Neural cell (in vitro differentiated cells): ENCODE measurements around the gene EYS. TPM values are rescaled to one million over a fixed set of nuclear protein-coding genes. Genes with fewer than 3 reads are reported as not detected.

Experiments used
- H2AFZ ChIP-seq: fragments of 200-600, 300-800 bp; sonication (generic), shearing (Covaris generic); 2 replicates; pipeline ENCODE4 v1.6.0; 2014; ENCODE audit warnings: low read depth, mild to moderate bottlenecking, antibody characterized with exemption, low read length, moderate library complexity
- H3F3A ChIP-seq: fragments of 200-600 bp; shearing (Covaris generic); 2 replicates; pipeline ENCODE4 v1.6.1; 2016; ENCODE audit warnings: mild to moderate bottlenecking, moderate library complexity, mixed read lengths, antibody characterized with exemption, low read length; ENCODE audit not compliant: insufficient read depth, poor library complexity, severe bottlenecking
- H3K27ac ChIP-seq: fragments of 200-600, 300-800 bp; sonication (generic), shearing (Covaris generic); 2 replicates; pipeline ENCODE4 v1.5.1; 2014; ENCODE audit warnings: mild to moderate bottlenecking, low read length, moderate library complexity
- H3K27me3 ChIP-seq: fragments of 300-800, 200-600 bp; sonication (generic), shearing (Covaris generic); 2 replicates; pipeline ENCODE4 v1.6.0; 2014; ENCODE audit warnings: mild to moderate bottlenecking, low read depth, low read length, moderate library complexity; ENCODE audit not compliant: insufficient read depth
- H3K36me3 ChIP-seq: fragments of 300-800, 200-600 bp; sonication (generic), shearing (Covaris generic); 2 replicates; pipeline ENCODE4 v1.5.1; 2014; ENCODE audit warnings: mild to moderate bottlenecking, antibody characterized with exemption, low read length, moderate library complexity; ENCODE audit not compliant: insufficient read depth
- H3K4me2 ChIP-seq: fragments of 300-800, 200-600 bp; sonication (generic), shearing (Covaris generic); 2 replicates; pipeline ENCODE4 v1.6.0; 2014; ENCODE audit warnings: mild to moderate bottlenecking, low read length
- H3K4me3 ChIP-seq: fragments of 300-800, 200-600 bp; sonication (generic), shearing (Covaris generic); 2 replicates; pipeline ENCODE4 v1.5.1; 2014; ENCODE audit warnings: mild to moderate bottlenecking, low read length, moderate library complexity
- H3K79me2 ChIP-seq: fragments of 200-600 bp; shearing (Covaris generic); replicated peaks from 2 replicates; pipeline ENCODE4 v1.6.0; 2014; ENCODE audit warnings: mild to moderate bottlenecking, low read length, moderate library complexity; ENCODE audit not compliant: insufficient read depth
- H3K9ac ChIP-seq: fragments of 300-800, 200-600 bp; sonication (generic), shearing (Covaris generic); 2 replicates; pipeline ENCODE4 v1.6.1; 2016; ENCODE audit warnings: mild to moderate bottlenecking, low read length, mixed read lengths
- H3K9me2 ChIP-seq: fragments of 200-600 bp; shearing (Covaris generic); 2 replicates; pipeline ENCODE4 v1.6.1; 2016; ENCODE audit warnings: mild to moderate bottlenecking, low read length, mixed read lengths; ENCODE audit not compliant: insufficient read depth
- H3K9me3 ChIP-seq: fragments of 200-600, 300-800 bp; sonication (generic), shearing (Covaris generic); 2 replicates; pipeline ENCODE4 v1.6.1; 2016; ENCODE audit warnings: mild to moderate bottlenecking, mixed run types, low read length, moderate library complexity, mixed read lengths
- H4K20me1 ChIP-seq: fragments of 200-600 bp; shearing (Covaris generic); 2 replicates; pipeline ENCODE4 v1.6.1; 2016; ENCODE audit warnings: mild to moderate bottlenecking, mixed run types; ENCODE audit not compliant: insufficient read depth
- CTCF ChIP-seq: fragments of 450-650 bp; IDR thresholded peaks from 2 replicates; pipeline ENCODE4 v1.5.1; 2014; ENCODE audit warnings: antibody characterized with exemption, mild to moderate bottlenecking, moderate library complexity; ENCODE audit not compliant: poor library complexity, severe bottlenecking
- EP300 ChIP-seq: fragments of 450-650 bp; conservative IDR thresholded peaks from 2 replicates; pipeline ENCODE4 v1.6.1; 2014; ENCODE audit warnings: antibody characterized with exemption, mild to moderate bottlenecking, moderate library complexity; ENCODE audit not compliant: poor library complexity, severe bottlenecking
- EZH2 ChIP-seq: fragments of 200-600, 300-800 bp; shearing (Covaris generic), sonication (generic); IDR thresholded peaks from 2 replicates; pipeline ENCODE4 v1.6.1; 2014; ENCODE audit warnings: antibody characterized with exemption, low read length, borderline replicate concordance, mild to moderate bottlenecking; ENCODE audit not compliant: insufficient read depth, poor library complexity, severe bottlenecking
- MXI1 ChIP-seq: fragments of 450-650 bp; conservative IDR thresholded peaks from 2 replicates; pipeline ENCODE4 v1.6.1; 2014; ENCODE audit warnings: antibody characterized with exemption, mild to moderate bottlenecking; ENCODE audit not compliant: poor library complexity, severe bottlenecking
- POLR2AphosphoS5 ChIP-seq: IDR thresholded peaks from 2 replicates; pipeline ENCODE4 v1.6.1; 2012
- RAD21 ChIP-seq: fragments of 450-650 bp; conservative IDR thresholded peaks from 2 replicates; pipeline ENCODE4 v1.6.1; 2014; ENCODE audit warnings: antibody characterized with exemption, mild to moderate bottlenecking, moderate library complexity
- REST ChIP-seq: IDR thresholded peaks from 2 replicates; pipeline ENCODE4 v1.6.1; 2012; ENCODE audit warnings: borderline replicate concordance
- SMC3 ChIP-seq: fragments of 450-650 bp; conservative IDR thresholded peaks from 2 replicates; pipeline ENCODE4 v1.6.1; 2014; ENCODE audit warnings: antibody characterized with exemption, mild to moderate bottlenecking, moderate library complexity; ENCODE audit not compliant: poor library complexity
- TAF1 ChIP-seq: IDR thresholded peaks from 2 replicates; pipeline ENCODE4 v1.6.1; 2012; ENCODE audit warnings: low read depth
- polyA plus RNA-seq: library from polyadenylated mRNA; depleted of rRNA; stranded (reverse); fragments of >200 nt; gene quantifications from 2 replicates; pipeline ENCODE4 v1.2.3, GENCODE V29; 2014

EYS gene
- polyA plus RNA-seq, 1 donor from 2014 or later = 0.38 TPM

- Histone ChIP-seq H3K9ac (no peak overlapping the region), H2AFZ (no peak overlapping the region), H4K20me1 (no peaks in the 10 kb centered on the region), H3K4me2 (no peak overlapping the region), H3K4me3 (no peak overlapping the region), H3K36me3 (no peaks in the 10 kb centered on the region), H3K27ac (no peak overlapping the region), H3K27me3 (no peaks in the 10 kb centered on the region), H3K9me2 (no peaks in the 10 kb centered on the region), H3F3A (no peaks in the 10 kb centered on the region), H3K9me3 (no peaks in the 10 kb centered on the region), H3K79me2 (no peaks in the 10 kb centered on the region)
- no peak for TF ChIP-seq EP300
- no peak for TF ChIP-seq REST
- no peak for TF ChIP-seq MXI1
- no peak for TF ChIP-seq TAF1
- TF ChIP-seq CTCF = no peak
- no peak for TF ChIP-seq SMC3
- no peak for TF ChIP-seq EZH2
- TF ChIP-seq POLR2AphosphoS5 = no peak
These were observed 1585.9 kb downstream of the EYS start for GRCh38 chr6:64121011-64121565.

GRCh38 chr6:64113704-64114103, 1593.3 kb downstream of the EYS start:
- H3F3A ChIP-seq = no peaks in the 10 kb centered on the region
- H3K4me3 ChIP-seq = no peak overlapping the region
- no peak overlapping the region for H3K9ac ChIP-seq
- no peak overlapping the region for H3K4me2 ChIP-seq
- H3K36me3 ChIP-seq = no peaks in the 10 kb centered on the region
- H4K20me1 ChIP-seq = no peaks in the 10 kb centered on the region
- H3K79me2 ChIP-seq = no peaks in the 10 kb centered on the region
- no peak overlapping the region for H2AFZ ChIP-seq
- TF ChIP-seq RAD21 (no peak), SMC3 (no peak), EP300 (no peak), REST (no peak), POLR2AphosphoS5 (no peak), CTCF (no peak), TAF1 (no peak), MXI1 (no peak), EZH2 (no peak)
- no peaks in the 10 kb centered on the region for H3K9me3 ChIP-seq
- no peaks in the 10 kb centered on the region for H3K27me3 ChIP-seq
- H3K27ac ChIP-seq = no peak overlapping the region
- H3K9me2 ChIP-seq = no peaks in the 10 kb centered on the region
